Right lobe of liver (tissue), 6 donors: Measurements from ENCODE around the gene MZT2B. TPM values are rescaled to one million over a fixed set of nuclear protein-coding genes. Genes with fewer than 3 reads are reported as not detected.
"Not testable (repeated sequence)": the region's sequence is repeated elsewhere in the genome, so short reads cannot be mapped to it uniquely, and the experiment has no call there.

Source experiments
- ATAC-seq, 4 donors: fragments of 200-7000 bp; cut with Tn5 transposase; one replicate each; pipeline ENCODE4 v1.9.1; 2020; ENCODE audit warnings: mild to moderate bottlenecking in 4 of 4, moderate library complexity in 4 of 4
- DNase-seq, 3 donors: peaks; one replicate each; pipeline ENCODE4 v3.0.0-alpha.2; 2020
- H3K27ac ChIP-seq, 3 donors: fragments of 200-600 bp; one replicate each; pipeline ENCODE4 v1.8.0; 2022
- H3K27me3 ChIP-seq, 2 donors: fragments of 200-600 bp; one replicate each; pipeline ENCODE4 v1.8.0; 2022
- H3K36me3 ChIP-seq, 4 donors: fragments of 200-600 bp; sonication (generic) in 1 of 4; one replicate each; pipeline versions ENCODE4 v1.5.1 to v1.8.0; 2017 to 2022; ENCODE audit warnings: control low read depth in 1 of 4
- H3K4me1 ChIP-seq, 4 donors: fragments of 200-600 bp; sonication (generic) in 1 of 4; one replicate each; pipeline versions ENCODE4 v1.5.1 to v1.8.0; 2017 to 2022; ENCODE audit warnings: control low read depth in 1 of 4
- H3K4me3 ChIP-seq, 3 donors: fragments of 200-600 bp; one replicate each; pipeline ENCODE4 v1.8.0; 2022
- H3K9me3 ChIP-seq, 4 donors: fragments of 200-600 bp; sonication (generic) in 1 of 4; one replicate each; pipeline versions ENCODE4 v1.5.1 to v1.8.0; 2017 to 2022; ENCODE audit warnings: control low read depth in 1 of 4
- POLR2A ChIP-seq: fragments of 450-650 bp; IDR thresholded peaks from one replicate; pipeline ENCODE4 v1.6.1; 2017; ENCODE audit warnings: antibody characterized with exemption, mild to moderate bottlenecking
- WGBS: methylation state at CpG from one replicate; pipeline ENCODE4 v1.1.6; 2018; ENCODE audit warnings: low coverage, low lambda C conversion rate; ENCODE audit not compliant: insufficient coverage; ENCODE audit errors: missing lambda C conversion rate; 5-methylcytosine and 5-hydroxymethylcytosine counted together
- intact Hi-C, 2 donors: fragments of 100-400 bp; cut with DNase I; formaldehyde crosslinking; loops; one replicate each; pipeline versions ENCODE4 v1.11.2 to v1.14.1; 2022
- total RNA-seq, 6 experiments: library from RNA; depleted of rRNA in 2 of 6; stranded (reverse); fragments of >200 nt in 2 of 6; fragmentation: NEBNext Ultra II Directional in 3 of 6; extraction: Animal tissue kit (Norgen Biotek cat#: 25700) in 3 of 6; gene quantifications; one replicate each; pipeline versions ENCODE4 v1.1.0 to v1.2.4, GENCODE V29; 2016 to 2023
- TF ChIP-seq, protein P1 (sequence below), 4 donors: fragments of 200-600 bp in 3 of 4; fragments of 450-650 bp in 1 of 4; IDR thresholded peaks; one replicate each; pipeline versions ENCODE4 v1.5.1 to v1.8.0; 2016 to 2022; ENCODE audit warnings: antibody characterized with exemption in 4 of 4, mild to moderate bottlenecking in 2 of 4
- donor health status: DM: no; HTN: yes; CAD: no.
- donor health status: DM: no; HTN: no; CAD: no.
- donor health status: DM: no; HTN: no; CAD: no.
- donor health status: DM: no; HTN: yes; CAD: no.
- donor health status: DM: no; HTN: yes; CAD: no.

MZT2B gene
- total RNA-seq, 6 experiments from 2014 or later: 69.5 to 125 (median 89.1) TPM

DNA sequence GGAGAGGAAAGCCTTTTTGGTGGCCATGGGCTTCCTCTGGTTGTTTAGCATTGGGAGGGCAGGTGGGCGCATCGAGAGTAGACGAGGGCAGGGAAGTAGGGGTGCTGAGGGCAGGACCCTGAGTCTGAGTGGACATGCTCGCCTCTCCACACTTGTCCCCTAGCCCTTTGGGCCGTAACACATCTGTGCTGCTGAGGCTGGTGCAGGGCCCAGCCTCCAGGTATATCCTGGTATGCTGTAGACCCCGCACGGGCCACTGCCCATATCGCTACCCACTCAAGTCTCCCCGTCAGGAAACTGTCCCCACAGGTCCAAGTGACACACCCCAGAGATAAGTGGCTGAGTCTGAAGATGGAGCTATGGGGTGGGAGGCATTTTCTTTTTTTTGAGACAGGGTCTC, 23.4 kb upstream of the MZT2B start:
- H3K27me3 ChIP-seq: no peaks in the 10 kb centered on the region
- ATAC-seq: no peak
- no peaks in the 10 kb centered on the region for H3K9me3 ChIP-seq
- 100% methylated on average over 1 of the region's 9 CpGs for WGBS
- DNase-seq: no peak
- TF ChIP-seq, protein P1, sequence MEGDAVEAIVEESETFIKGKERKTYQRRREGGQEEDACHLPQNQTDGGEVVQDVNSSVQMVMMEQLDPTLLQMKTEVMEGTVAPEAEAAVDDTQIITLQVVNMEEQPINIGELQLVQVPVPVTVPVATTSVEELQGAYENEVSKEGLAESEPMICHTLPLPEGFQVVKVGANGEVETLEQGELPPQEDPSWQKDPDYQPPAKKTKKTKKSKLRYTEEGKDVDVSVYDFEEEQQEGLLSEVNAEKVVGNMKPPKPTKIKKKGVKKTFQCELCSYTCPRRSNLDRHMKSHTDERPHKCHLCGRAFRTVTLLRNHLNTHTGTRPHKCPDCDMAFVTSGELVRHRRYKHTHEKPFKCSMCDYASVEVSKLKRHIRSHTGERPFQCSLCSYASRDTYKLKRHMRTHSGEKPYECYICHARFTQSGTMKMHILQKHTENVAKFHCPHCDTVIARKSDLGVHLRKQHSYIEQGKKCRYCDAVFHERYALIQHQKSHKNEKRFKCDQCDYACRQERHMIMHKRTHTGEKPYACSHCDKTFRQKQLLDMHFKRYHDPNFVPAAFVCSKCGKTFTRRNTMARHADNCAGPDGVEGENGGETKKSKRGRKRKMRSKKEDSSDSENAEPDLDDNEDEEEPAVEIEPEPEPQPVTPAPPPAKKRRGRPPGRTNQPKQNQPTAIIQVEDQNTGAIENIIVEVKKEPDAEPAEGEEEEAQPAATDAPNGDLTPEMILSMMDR (IDR thresholded peaks at IDR 0.05): no peak
- TF ChIP-seq POLR2A: no peak
- no peak overlapping the region for H3K4me3 ChIP-seq
- H3K4me1 ChIP-seq: no peaks in the 10 kb centered on the region
- no peak overlapping the region for H3K27ac ChIP-seq
- peaks cover 0 to 10% (median under 1%) of the 10 kb centered on the region in 4 donors for H3K36me3 ChIP-seq
- intact Hi-C loops: no loop called here

GRCh38 chr2:130159376-130159775, 22.7 kb upstream of the MZT2B start:
- peaks cover 0 to 14% (median 6%) of the 10 kb centered on the region in 4 donors for H3K36me3 ChIP-seq
- intact Hi-C loops, H3K9me3 ChIP-seq, DNase-seq, H3K27me3 ChIP-seq, H3K4me1 ChIP-seq, ATAC-seq, H3K4me3 ChIP-seq, H3K27ac ChIP-seq: not testable (repeated sequence)
- WGBS: 81% methylated on average over 4 of the region's 4 CpGs

DNA sequence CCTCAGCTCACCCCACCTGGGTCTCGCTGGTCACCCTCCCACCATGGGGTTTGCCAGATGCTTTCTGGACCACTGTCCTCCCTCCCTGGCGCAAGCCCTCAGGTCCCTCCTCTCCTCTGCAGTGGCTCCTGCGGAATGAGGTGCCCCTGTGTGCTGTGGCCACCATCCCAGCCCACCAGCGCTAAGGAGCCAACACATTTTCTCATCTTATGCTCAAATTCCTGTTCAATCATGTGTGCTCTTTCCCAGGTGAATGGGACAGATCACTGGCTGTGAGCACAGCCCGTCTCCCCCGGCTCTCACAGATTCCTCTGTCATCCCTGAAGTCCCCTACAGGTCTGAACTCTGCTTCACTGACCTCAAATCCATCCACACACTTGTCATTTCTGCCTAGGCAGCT, 21.9 kb upstream of the MZT2B start:
- H3K4me3 ChIP-seq: no peak overlapping the region
- H3K27me3 ChIP-seq: no peaks in the 10 kb centered on the region
- TF ChIP-seq, protein P1 (IDR thresholded peaks at IDR 0.05): no peak
- TF ChIP-seq POLR2A: no peak
- no peaks in the 10 kb centered on the region for H3K9me3 ChIP-seq
- intact Hi-C loops: no loop called here
- H3K36me3 ChIP-seq: peaks cover 0 to 17% (median 7%) of the 10 kb centered on the region in 4 donors
- no peak overlapping the region for H3K27ac ChIP-seq
- DNase-seq (no peak), ATAC-seq (no peak)
- no peaks in the 10 kb centered on the region for H3K4me1 ChIP-seq
- 100% methylated on average over 3 of the region's 6 CpGs for WGBS

- H3K27me3 ChIP-seq, H3K4me1 ChIP-seq, H3K4me3 ChIP-seq, ATAC-seq, intact Hi-C loops, DNase-seq, H3K9me3 ChIP-seq, H3K27ac ChIP-seq: not testable (repeated sequence)
- WGBS: 74% methylated on average over 10 of the region's 25 CpGs
- H3K36me3 ChIP-seq: peaks cover 0 to 26% (median 11%) of the 10 kb centered on the region in 4 donors
These were observed 21.0 kb upstream of the MZT2B start for GRCh38 chr2:130160838-130161705.

DNA sequence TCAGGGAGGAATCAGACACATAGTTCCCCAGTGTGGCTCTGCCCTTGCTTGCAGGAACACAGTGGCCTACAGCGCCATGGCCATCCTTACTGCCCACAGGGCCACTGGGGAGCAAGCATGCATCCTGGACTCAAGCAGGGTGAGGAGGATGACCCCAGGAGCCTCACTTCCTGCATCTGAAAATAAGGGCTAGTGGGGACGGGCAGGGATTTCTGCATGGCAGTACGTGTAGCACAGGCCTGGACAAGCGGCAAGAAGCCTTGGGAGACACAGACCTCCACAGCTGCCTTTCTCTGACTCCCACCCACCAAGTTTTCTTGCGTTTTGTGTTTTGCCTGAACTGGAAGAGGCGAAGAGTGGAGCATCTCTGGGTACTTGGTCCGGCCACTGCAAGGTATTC, 19.6 kb upstream of the MZT2B start:
- peaks cover 0 to 38% (median 14%) of the 10 kb centered on the region in 4 donors for H3K36me3 ChIP-seq
- intact Hi-C loops, H3K4me1 ChIP-seq, H3K4me3 ChIP-seq, ATAC-seq, H3K9me3 ChIP-seq, H3K27ac ChIP-seq, H3K27me3 ChIP-seq, DNase-seq: not testable (repeated sequence)
- 88% methylated on average over 3 of the region's 7 CpGs for WGBS

DNA sequence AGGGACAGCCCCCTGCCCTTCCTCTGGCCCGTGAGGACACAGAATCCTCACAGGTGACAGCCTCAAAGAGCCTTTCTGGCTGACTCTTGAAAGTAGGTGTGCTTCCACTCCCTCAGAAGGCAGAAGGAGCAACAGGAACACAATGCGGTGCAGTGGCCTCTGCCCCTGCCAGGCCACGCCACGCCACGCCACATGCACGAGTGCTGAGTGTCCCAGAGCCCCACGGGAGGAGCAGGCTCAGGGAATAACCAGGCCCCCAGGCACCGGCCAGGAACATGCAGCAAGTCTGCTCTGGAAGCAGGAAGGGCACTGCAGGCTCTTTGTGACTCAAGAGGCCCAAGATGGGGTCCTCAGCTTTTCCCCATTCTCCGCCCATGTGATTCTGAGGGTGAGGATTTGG, 19.1 kb upstream of the MZT2B start:
- Histone ChIP-seq H3K4me3 (no peak overlapping the region), H3K27ac (no peak overlapping the region), H3K27me3 (no peaks in the 10 kb centered on the region), H3K36me3 (peaks cover 0 to 43% (median 14%) of the 10 kb centered on the region in 4 donors), H3K9me3 (no peaks in the 10 kb centered on the region), H3K4me1 (no peaks in the 10 kb centered on the region)
- TF ChIP-seq, protein P1 (IDR thresholded peaks at IDR 0.05): no peak
- no peak for TF ChIP-seq POLR2A
- 83% methylated on average over 1 of the region's 9 CpGs for WGBS
- no peak for DNase-seq
- intact Hi-C loops: no loop called here
- ATAC-seq: no peak
